ENCODE results near the gene SPATA6.

- TF ChIP-seq, protein P1, sequence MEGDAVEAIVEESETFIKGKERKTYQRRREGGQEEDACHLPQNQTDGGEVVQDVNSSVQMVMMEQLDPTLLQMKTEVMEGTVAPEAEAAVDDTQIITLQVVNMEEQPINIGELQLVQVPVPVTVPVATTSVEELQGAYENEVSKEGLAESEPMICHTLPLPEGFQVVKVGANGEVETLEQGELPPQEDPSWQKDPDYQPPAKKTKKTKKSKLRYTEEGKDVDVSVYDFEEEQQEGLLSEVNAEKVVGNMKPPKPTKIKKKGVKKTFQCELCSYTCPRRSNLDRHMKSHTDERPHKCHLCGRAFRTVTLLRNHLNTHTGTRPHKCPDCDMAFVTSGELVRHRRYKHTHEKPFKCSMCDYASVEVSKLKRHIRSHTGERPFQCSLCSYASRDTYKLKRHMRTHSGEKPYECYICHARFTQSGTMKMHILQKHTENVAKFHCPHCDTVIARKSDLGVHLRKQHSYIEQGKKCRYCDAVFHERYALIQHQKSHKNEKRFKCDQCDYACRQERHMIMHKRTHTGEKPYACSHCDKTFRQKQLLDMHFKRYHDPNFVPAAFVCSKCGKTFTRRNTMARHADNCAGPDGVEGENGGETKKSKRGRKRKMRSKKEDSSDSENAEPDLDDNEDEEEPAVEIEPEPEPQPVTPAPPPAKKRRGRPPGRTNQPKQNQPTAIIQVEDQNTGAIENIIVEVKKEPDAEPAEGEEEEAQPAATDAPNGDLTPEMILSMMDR (IDR thresholded peaks at IDR 0.05; ENCODE audit: low read length) = no peak
- no peak for TF ChIP-seq EZH2 (IDR thresholded peaks at IDR 0.05; ENCODE audit: borderline replicate concordance, low read length)
These were observed 66.1 kb downstream of the SPATA6 start for GRCh38 chr1:48405940-48406339.

All from OCI-LY1 (cell line).